NCI-H69 (cell line): ENCODE data around the gene DES.
A peak's percentile ranks its signal among the peaks of the same experiment; 100 is the strongest.

Experiments used
- DNase-seq: peaks from one replicate; lab custom pipeline; 2025; lab: John Stamatoyannopoulos, UW

DES gene

DNA sequence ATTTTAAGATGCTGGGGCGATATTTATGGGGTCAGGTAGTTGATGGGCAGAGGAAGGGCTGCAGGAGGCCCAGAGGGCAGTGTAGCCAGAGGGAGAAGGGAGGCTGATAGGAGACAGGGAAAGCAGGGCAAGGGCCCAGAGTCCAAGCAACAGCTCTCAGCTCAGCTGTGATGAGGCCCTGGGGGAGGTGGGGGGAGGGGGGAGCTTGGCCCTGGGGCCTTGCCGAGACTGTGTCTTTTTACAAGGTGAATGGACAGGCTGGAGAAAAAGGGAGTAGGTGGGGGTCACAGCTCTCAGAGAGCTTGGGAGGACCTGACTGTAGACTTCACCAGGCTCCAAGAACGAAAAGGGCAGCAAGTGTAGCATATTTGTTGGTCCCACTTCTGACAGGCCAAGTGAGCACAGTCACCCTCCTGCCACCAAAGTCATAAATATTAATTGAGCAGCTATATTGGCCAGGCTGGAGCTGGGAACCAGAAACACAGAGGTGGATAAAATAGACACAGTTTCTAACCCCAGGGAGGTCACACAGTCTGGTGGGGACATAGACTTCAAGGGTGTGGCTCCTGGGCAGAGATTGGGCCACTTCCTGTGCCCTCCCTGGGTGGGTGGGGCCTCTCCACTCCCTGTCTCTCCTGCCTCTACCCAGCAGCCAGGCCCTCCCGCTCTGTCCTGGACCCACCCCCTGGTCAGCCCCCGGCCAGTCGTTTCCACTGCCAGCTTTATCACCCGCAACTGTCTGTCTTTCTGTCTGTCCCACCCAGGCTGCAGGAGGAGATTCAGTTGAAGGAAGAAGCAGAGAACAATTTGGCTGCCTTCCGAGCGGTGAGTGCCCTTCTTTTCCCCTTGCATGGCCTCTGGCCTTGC, 1.4 kb downstream of the DES start:
- DNase-seq: no peak

DNA sequence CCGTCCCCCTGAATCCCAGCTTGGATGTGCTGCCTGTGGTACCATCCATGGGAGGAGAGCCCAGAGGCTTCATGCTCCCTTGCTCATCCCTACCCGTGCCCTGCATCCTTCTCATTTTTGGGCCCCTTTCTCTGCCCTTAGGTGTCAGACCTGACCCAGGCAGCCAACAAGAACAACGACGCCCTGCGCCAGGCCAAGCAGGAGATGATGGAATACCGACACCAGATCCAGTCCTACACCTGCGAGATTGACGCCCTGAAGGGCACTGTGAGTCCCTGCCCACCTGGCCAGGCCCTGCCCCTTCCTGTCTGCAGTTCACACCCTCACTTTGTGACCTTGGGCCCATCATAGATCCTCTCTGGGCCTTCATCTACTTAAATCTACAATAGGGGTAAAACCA, 2.5 kb downstream of the DES start:
- no peak for DNase-seq

DNA sequence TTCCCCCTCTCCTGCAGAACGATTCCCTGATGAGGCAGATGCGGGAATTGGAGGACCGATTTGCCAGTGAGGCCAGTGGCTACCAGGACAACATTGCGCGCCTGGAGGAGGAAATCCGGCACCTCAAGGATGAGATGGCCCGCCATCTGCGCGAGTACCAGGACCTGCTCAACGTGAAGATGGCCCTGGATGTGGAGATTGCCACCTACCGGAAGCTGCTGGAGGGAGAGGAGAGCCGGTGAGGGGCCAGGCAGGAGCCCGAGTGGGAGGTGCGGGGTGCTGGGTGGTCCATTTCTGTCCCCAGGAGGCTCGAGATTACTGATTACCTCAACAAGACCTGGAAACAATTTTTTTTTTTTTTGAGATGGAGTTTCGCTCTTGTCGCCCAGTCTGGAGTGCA, 3.1 kb downstream of the DES start:
- no peak for DNase-seq

DNA sequence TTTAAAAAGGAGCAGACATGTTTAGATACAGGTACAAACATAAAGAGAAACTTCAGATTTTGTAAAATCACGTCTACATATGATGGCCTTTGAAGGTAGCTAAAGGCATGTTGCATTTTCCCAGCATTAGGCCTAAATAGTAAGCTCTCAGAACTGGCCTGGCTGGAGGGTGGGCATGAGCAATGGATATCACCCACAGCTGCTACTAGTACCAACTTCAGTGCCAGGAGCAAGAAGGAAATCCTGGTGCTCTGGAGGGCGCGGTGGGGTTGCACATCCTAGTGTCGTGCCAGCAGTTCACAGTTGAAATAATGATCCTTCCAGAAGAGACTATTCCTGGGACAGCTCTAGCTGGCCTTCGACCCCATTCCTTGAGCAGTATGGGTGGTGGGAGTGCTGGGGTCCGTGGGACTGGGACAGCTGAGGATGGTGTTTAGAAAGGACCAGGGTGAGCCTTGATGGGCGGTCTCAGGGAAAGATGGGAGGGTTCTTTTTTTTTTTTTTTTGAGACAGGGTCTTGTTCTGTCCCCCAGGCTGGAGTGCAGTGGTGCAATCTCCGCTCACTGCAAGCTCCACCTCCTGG, 4.9 kb downstream of the DES start:
- DNase-seq: no peak

DNA sequence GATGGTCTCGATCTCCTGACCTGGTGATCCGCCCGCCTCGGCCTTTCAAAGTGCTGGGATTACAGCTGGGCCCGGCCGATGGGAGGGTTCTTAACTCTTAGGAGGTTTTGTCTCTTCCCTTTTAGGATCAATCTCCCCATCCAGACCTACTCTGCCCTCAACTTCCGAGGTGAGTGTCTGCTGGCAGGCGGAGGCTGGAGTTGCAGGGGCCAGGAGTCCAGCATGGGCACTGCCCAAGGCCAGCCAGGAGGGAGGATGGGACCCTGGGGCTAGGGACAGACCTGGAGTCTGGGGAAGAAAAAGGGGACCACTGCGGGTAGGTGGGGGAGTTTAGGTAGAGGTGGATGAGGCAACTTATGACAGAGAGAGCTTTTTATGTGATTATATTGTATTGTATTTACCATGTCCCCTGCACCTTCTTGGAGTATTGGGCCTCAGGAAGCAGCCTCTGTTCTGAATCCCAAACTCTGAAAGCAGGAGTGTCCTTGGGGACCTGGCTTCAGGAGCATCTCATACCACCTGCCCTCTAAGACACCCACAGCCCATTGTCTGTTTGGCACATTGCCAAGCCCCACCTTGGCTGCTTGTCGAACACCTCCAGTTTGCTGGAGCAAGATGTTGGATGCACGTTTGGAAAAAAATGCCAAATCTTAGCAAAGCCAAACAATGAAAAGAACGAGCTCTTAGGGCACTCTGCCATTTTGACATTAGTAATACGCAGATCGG, 5.6 kb downstream of the DES start:
- peak; percentile 5 for DNase-seq

DNA sequence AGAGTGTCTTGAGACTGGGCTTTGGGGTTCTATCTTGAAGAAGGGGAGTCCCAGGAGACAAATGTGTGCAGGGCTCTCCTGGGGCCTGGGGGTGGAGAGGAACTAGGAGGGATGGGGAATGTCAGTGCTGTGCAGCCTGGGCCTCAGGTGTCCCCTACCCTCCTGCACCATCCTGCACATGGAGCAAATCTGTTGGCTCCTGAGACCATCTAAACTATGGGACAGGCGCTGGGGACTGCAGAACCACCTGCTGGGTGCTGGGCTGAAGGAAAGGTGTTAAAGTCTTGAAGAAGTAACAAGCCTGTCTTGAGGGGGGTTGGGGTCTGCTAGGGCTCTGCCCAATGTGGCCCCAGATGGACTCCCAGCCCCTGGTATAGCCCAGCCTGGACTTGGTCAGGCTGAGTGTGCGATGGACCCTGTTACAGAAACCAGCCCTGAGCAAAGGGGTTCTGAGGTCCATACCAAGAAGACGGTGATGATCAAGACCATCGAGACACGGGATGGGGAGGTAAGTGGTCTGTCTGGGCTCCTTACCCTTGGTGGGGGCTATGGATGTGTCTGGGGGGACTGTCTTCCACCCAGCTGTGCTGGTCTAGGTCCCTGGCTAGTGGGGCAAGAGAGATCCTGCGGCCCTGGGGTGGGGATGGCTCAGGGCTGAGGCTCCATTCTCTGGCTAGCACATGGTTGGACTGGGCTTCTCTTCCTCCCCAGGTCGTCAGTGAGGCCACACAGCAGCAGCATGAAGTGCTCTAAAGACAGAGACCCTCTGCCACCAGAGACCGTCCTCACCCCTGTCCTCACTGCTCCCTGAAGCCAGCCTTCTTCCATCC, 7.3 kb downstream of the DES start:
- DNase-seq: no peak

DNA sequence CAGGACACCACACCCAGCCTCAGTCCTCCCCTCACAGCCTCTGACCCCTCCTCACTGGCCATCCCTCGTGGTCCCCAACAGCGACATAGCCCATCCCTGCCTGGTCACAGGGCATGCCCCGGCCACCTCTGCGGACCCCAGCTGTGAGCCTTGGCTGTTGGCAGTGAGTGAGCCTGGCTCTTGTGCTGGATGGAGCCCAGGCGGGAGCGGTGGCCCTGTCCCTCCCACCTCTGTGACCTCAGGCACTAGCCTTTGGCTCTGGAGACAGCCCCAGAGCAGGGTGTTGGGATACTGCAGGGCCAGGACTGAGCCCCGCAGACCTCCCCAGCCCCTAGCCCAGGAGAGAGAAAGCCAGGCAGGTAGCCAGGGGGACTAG, 7.9 kb downstream of the DES start:
- no peak for DNase-seq

DNA sequence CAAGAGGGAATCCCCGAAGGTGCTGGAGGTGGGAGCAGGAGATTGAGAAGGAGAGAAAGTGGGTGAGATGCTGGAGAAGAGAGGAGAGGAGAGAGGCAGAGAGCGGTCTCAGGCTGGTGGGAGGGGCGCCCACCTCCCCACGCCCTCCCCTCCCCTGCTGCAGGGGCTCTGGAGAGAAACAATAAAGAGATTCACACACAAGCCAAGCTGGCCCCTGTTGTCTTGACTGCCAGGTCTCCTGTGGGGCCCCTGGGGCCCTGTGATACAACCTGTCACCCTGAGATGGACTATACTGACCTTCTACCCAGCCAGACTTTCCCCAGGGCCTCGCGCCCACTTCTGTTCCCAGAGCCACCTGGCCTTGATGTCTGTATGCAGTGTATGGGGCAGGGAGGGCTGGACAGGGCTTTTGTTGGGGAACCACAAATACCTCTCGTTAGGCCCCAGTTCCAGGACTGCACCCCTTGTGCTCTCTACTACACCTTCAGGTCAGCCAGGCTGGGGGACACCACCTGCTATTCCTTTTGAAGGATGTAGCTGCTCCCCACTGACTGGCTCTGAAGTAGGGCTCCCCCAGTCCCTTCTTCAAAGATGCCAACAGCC, 8.5 kb downstream of the DES start:
- no peak for DNase-seq

DNA sequence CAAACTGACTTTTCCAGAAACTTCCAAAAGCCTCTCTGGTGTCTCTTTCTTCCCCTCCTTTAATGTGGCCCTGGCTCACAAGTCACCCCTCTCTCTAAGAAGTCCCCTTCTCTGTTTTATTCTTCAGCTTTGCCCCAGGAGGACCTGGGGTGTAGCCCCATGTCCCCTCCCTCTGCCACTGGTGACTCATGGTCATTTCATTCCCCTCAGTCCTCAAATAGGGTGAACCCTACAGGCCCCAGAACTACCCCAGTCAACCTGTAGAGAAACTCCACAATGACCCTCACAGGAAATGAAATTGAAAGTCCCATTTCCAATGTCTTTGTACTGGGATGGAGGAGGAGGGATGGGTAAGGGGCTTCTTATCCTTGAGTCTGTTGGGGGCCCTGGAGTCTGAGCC, 10.3 kb downstream of the DES start:
- no peak for DNase-seq

DNA sequence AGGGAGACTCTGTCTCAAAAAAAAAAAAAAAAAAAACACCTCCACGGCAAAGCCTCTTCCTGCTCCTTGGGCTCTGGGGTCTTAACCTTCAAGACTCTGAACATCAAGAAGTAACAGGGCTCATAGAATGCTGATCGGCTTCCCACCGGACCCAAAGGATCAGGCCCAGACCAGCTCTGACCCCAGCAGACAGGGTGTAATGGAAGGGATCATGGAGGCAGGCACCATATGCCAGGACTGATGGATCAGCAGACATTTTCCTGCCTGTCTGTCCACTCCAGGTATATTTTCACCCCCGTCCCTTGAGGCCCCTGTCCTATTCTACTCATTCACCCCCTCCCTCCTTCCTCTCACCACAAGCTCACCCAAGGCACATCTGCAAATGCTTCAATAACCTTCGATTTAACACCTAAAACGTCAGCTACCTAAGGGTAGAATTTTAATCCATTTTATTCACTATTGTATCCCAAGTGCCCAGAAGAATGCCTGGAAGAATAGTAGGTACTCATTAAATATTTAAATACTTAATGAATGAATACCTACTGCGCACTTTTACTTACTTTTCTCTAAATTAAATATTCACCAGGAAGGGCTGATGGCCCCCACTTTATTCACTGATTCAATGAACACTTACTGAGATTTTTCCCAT, 11.9 kb downstream of the DES start:
- DNase-seq: no peak

DNA sequence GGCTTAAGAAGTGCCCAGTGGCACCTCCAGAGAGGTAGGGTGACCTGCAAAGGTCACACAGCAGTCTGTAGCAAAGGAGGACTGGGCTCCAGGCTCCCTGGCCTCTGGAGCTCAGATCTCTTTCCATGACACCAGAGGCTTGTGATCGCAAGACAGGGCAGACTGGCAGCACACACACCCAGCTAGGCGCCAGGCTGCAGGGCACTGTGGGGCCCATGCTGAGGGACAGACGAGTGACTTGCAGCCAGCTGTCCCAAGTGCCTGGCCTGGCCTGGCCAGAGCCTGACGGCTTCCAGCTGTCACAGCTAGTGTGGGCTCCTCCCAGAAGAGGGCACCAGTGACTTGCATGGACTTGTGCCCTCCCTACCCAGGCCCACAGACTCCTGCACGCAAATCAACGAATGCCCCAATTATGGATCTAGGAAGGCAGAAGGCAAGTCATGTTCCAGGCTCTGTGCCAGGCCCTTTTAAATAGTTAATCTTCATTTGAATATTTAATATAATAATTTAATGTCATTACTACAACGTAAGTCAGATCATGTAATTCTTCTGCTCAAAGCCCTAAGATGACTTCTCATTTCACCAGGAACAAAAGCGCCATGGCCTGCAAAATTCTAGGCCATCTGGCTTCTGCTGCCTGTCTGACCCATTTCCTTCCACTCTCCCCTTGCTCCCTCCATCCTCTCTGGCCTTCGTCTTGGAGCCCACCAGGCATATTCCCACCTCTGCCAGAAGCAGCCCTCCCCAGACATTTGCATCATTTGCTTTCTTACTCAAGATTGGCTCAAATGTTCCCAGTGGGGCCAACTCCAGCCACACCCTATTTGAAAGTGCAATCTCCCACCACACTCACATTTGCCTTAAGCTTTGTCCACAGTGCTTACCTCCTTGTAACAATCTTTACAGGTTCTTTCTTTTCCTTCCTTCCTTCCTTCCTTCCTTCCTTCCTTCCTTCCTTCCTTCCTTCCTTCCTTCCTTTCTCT, 12.7 kb downstream of the DES start:
- DNase-seq: peak; percentile 38

DNA sequence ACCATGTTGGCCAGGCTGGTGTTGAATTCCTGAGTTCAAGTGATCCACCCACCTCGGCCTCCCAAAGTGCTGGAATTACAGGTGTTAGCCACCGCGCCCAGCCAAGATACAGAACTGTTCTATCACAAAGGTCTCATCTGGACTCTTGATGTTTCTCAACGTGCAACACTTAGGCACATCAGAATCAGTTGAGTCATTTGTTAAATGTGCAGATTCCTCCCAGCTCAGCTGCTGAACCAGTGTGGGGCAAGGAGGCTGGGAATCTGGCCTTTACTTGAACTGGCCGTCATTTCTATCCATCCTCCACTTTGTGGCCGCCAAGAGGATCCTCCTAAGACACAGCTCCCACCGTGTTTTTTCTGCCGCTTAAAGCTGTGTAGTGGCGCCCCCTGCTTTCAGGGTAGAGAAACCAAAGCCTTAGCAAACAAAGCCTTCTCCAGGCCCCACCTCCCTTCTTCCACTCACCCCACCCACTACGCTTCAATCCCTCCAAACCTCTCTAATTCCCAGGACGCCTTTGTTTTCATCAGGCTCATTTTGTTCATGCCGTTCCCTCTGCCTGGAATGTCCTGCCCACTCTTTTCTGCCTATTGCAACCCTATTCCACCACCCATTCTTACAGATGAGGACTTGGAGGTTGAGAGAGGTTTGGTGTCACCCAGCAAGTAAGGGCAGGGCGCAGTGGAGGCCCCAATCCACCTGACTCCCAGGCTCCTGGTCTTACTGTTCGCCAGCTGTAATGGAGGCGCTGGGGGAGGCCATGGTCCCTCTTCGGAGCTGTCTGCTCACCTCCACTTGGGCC, 15.7 kb downstream of the DES start:
- DNase-seq: peak; percentile 70

DNA sequence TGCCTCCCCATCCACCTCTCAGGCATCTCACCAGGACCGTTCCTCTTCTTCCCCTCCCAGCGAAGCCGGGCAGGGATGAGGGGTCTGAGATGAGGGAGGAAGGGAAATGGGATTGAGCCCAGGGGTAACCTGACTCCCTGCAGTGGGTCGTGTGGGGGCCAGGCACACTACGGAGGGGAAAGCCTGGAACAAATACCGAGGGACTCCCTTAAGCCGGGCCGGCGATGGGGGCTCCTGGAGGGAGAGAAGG, 16.2 kb downstream of the DES start:
- no peak for DNase-seq

DNA sequence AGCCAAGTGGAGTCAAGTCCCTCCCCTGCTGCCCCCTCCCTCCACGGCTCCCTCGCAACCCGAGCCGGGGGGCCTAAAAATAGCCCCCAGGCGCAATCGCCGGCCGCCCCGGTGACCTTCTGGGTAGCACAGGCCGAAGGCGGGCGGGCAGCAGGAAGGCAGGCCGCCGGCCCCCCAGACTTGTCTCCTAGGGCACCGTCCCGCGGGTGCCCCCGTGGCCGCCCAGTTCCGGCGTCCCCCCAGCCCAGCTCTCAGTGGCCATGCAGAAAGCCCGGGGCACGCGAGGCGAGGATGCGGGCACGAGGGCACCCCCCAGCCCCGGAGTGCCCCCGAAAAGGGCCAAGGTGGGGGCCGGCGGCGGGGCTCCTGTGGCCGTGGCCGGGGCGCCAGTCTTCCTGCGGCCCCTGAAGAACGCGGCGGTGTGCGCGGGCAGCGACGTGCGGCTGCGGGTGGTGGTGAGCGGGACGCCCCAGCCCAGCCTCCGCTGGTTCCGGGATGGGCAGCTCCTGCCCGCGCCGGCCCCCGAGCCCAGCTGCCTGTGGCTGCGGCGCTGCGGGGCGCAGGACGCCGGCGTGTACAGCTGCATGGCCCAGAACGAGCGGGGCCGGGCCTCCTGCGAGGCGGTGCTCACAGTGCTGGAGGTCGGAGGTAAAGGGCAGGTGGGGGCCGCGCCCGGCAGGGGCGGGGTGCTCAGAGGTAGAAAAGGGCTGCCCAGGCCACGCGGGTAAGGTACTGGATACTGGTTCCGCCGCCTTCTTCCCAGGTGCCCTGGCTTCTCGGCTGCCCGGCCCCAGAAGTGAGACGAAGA, 16.7 kb downstream of the DES start, which contains the start of gene SPEG:
TSS of gene SPEG (plus strand) at position 126 of the 808 bp plus-strand sequence. CDS start at position 261, 135 bp downstream.
- peak; percentile 45 for DNase-seq

DNA sequence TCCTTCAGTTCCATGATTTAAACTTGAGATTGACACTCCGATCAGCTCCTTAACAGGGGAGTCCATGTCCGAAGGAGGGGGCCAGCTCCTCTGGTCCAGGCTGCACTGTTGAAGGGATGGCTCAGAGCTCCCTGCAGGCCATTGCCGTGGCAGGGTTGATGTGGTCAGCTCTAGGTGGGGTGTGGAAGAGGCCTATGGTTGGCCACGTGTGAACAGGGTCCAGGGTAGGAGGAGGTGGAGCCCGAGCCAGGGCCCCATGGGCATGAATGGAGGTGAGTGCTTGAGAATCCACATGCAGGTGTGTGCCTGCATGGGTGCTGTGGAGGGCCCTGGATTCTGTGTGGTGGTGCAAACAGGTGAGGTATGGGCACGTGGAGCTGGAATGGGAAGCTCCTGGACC, 17.5 kb downstream of the DES start:
- DNase-seq: no peak

DNA sequence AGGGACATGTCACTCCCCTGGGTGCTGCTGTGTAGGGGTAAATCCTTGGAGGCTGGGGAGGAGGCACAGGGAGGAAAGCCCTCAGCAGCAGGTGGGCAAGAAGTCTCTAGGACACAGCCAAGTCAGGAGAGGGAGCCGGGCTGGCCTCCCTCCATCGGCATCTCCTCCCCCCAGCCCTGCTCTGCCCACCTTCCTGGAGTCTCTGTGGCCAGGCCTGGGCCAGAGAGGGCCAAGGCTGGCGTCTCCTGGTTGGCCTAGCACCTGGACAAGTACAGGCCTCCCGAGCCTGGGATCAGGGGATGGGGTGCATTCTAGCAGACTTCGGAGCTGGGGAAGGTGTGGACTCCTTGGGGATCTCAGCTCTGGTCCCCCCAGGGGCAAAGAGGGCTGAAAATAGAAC, 18.3 kb downstream of the DES start:
- DNase-seq: no peak

DNA sequence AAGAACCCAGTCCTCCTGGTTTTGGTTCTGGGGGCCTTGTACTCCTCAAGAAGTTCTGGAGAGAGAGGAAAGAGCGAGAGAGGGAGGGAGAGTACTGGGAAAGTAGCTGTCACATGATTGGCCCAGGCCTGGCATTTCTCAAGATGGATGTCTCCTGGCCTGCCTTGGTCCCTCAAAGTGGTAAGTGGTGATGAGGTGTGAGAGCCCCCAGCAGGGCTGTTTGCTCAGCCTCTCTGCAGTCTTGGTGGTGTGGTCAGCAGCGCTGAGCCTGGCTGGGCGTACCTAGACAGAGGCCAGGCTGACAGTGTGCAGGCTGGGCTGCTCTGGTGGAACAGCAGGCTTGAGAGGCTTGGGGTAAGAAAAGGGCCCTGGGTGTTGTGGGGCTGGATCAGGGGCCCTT, 19.0 kb downstream of the DES start:
- no peak for DNase-seq

DNA sequence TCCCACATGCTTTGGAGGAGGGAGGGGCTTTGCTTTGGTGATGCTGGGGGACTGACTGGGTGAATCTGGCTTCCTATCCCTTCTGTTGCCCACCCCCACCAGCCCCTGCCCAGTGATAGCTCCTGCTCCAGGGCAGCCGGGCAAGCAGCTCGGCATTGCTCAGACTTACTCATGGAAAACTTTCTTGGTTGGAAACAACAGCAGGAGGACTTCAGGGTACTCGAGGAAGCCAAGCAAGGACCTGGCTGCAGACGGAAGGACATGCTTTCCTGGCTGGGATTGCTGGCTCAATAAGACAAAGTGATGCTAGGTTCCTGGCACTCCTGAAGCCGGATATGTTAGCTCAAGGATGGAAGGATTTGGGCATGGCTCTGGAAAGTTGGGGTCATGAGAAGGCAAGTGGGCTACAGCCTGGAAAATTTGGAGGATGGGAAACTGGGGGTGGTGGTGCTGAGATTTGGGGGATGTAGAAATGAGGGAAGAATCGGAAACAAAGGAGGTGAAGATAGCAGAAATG, 19.6 kb downstream of the DES start:
- DNase-seq: no peak
